Measurements from ENCODE around the gene CHRDL2.

CHRDL2 gene

GRCh38 chr11:74701351-74701750, 29.9 kb downstream of the CHRDL2 start:
- no peak overlapping the region for H3K4me2 ChIP-seq
- no peaks in the 10 kb centered on the region for H3K4me1 ChIP-seq (ENCODE audit: low read depth, poor library complexity, severe bottlenecking)
- no peak overlapping the region for H3K9ac ChIP-seq
- H4K20me1 ChIP-seq (ENCODE audit: insufficient read depth), result no peaks in the 10 kb centered on the region
- H3K27me3 ChIP-seq (ENCODE audit: insufficient read depth, low read depth), result no peaks in the 10 kb centered on the region
- no peak overlapping the region for H3K27ac ChIP-seq
- H3K4me3 ChIP-seq (IDR thresholded peaks at IDR 0.05; ENCODE audit: insufficient read depth, low read depth, low read length), result no peak overlapping the region
- TF ChIP-seq, protein P1, sequence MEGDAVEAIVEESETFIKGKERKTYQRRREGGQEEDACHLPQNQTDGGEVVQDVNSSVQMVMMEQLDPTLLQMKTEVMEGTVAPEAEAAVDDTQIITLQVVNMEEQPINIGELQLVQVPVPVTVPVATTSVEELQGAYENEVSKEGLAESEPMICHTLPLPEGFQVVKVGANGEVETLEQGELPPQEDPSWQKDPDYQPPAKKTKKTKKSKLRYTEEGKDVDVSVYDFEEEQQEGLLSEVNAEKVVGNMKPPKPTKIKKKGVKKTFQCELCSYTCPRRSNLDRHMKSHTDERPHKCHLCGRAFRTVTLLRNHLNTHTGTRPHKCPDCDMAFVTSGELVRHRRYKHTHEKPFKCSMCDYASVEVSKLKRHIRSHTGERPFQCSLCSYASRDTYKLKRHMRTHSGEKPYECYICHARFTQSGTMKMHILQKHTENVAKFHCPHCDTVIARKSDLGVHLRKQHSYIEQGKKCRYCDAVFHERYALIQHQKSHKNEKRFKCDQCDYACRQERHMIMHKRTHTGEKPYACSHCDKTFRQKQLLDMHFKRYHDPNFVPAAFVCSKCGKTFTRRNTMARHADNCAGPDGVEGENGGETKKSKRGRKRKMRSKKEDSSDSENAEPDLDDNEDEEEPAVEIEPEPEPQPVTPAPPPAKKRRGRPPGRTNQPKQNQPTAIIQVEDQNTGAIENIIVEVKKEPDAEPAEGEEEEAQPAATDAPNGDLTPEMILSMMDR (conservative IDR thresholded peaks at IDR 0.05; ENCODE audit: low read depth, low read length), result no peak
- no peak overlapping the region for H2AFZ ChIP-seq (ENCODE audit: low read depth)
- no peaks in the 10 kb centered on the region for H3K79me2 ChIP-seq (ENCODE audit: insufficient read depth, low read depth)
- no peaks in the 10 kb centered on the region for H3K36me3 ChIP-seq (ENCODE audit: insufficient read depth)

- H3K4me3 ChIP-seq (IDR thresholded peaks at IDR 0.05; ENCODE audit: insufficient read depth, low read depth, low read length), result no peak overlapping the region
- H2AFZ ChIP-seq (ENCODE audit: low read depth), result no peak overlapping the region
- H3K4me2 ChIP-seq, result no peak overlapping the region
- TF ChIP-seq, protein P1 (conservative IDR thresholded peaks at IDR 0.05; ENCODE audit: low read depth, low read length), result no peak
- H3K9ac ChIP-seq, result no peak overlapping the region
- H3K36me3 ChIP-seq (ENCODE audit: insufficient read depth), result no peaks in the 10 kb centered on the region
- H4K20me1 ChIP-seq (ENCODE audit: insufficient read depth), result no peaks in the 10 kb centered on the region
- H3K27me3 ChIP-seq (ENCODE audit: insufficient read depth, low read depth), result no peaks in the 10 kb centered on the region
- H3K79me2 ChIP-seq (ENCODE audit: insufficient read depth, low read depth), result no peaks in the 10 kb centered on the region
- H3K4me1 ChIP-seq (ENCODE audit: low read depth, poor library complexity, severe bottlenecking), result no peaks in the 10 kb centered on the region
- H3K27ac ChIP-seq, result no peak overlapping the region
Observed at GRCh38 chr11:74699615-74700396, 31.4 kb downstream of the CHRDL2 start.

- Histone ChIP-seq H3K4me1 (ENCODE audit: low read depth, poor library complexity, severe bottlenecking) (no peaks in the 10 kb centered on the region), H4K20me1 (ENCODE audit: insufficient read depth) (no peaks in the 10 kb centered on the region), H3K4me2 (no peak overlapping the region), H3K27me3 (ENCODE audit: insufficient read depth, low read depth) (no peaks in the 10 kb centered on the region), H3K36me3 (ENCODE audit: insufficient read depth) (no peaks in the 10 kb centered on the region), H3K9ac (no peak overlapping the region), H2AFZ (ENCODE audit: low read depth) (no peak overlapping the region), H3K27ac (no peak overlapping the region), H3K79me2 (ENCODE audit: insufficient read depth, low read depth) (no peaks in the 10 kb centered on the region), H3K4me3 (IDR thresholded peaks at IDR 0.05; ENCODE audit: insufficient read depth, low read depth, low read length) (no peak overlapping the region)
- TF ChIP-seq, protein P1 (conservative IDR thresholded peaks at IDR 0.05; ENCODE audit: low read depth, low read length), result no peak
Observed at GRCh38 chr11:74697722-74698121, 33.5 kb downstream of the CHRDL2 start.

DNA sequence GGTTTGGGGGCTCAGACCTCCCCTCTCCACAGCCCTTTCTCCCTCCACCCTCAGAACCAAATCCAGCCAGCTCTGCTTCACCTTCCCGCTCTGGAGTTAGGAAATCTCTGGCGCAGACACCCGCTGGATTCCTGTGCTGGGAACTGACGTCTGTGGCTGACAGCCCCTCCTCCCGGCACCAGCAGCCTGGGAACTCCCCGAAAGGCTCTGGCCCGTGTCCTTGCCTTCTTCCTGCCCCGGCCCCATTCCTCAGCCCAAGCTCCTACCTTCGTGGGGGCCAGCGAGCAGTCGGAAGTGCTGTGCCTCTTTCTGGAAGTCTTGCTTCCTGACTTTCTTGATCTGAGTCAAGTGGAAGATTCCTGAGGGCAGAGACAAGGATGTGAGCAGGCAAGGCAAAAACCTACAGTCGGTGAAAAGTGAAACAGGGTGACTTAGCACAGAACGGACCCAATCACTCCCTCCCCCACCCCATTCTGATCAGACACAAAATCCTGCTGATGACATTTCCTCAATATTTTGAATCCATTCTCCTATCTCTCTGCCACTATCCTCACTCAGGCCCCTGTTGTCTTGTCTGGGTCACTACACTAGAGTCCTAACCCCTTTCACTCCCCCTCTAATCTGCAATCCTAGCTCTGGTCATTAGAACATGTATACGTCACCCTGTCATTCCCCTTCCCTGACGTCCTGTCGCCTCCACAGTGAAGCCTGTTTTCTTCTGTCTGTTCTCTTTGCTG, 34.1 kb downstream of the CHRDL2 start:
- no peak overlapping the region for H3K4me3 ChIP-seq (IDR thresholded peaks at IDR 0.05; ENCODE audit: insufficient read depth, low read depth, low read length)
- H3K27ac ChIP-seq, result no peak overlapping the region
- TF ChIP-seq, protein P1 (conservative IDR thresholded peaks at IDR 0.05; ENCODE audit: low read depth, low read length), result no peak
- no peaks in the 10 kb centered on the region for H3K79me2 ChIP-seq (ENCODE audit: insufficient read depth, low read depth)
- H2AFZ ChIP-seq (ENCODE audit: low read depth), result no peak overlapping the region
- H3K36me3 ChIP-seq (ENCODE audit: insufficient read depth), result no peaks in the 10 kb centered on the region
- no peaks in the 10 kb centered on the region for H4K20me1 ChIP-seq (ENCODE audit: insufficient read depth)
- no peak overlapping the region for H3K4me2 ChIP-seq
- H3K9ac ChIP-seq, result no peak overlapping the region
- H3K4me1 ChIP-seq (ENCODE audit: low read depth, poor library complexity, severe bottlenecking), result no peaks in the 10 kb centered on the region
- no peaks in the 10 kb centered on the region for H3K27me3 ChIP-seq (ENCODE audit: insufficient read depth, low read depth)
